ENCODE results near the gene BACE1. TPM values are rescaled to one million over a fixed set of nuclear protein-coding genes. Genes with fewer than 3 reads are reported as not detected.
A peak's percentile ranks its signal among the peaks of the same experiment; 100 is the strongest.

Gene BACE1
- polyA plus RNA-seq, 1 of the 3 experiments (the other 2 are of a cell fraction), result 37.8 TPM

DNA sequence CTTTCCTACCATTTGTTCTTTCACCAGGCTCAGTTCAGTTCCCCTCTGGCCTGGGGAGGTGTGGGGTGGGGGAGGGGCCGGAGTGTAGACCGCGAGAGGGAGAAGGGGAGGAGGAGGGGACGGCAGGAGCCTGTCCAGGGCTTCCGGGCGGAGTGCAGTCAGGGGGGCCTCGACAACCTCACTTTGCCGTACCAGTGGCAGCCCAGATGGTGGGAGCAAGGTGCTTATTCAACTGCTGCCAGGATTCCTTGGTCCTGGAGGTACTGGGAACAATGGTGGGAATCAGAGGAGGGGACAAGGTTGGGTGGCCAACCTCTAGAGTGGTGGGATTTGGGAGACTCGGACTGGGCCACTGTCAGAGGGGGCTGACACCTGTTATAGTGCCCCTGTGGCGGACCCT, 1.2 kb downstream of the BACE1 start (continued):
- TF ChIP-seq REST (IDR thresholded peaks at IDR 0.05; ENCODE audit: low read depth, low read length), result no peak
- TF ChIP-seq TEAD4 (IDR thresholded peaks at IDR 0.05; ENCODE audit: borderline replicate concordance, insufficient read depth), result no peak
- no peak for TF ChIP-seq YY1 (IDR thresholded peaks at IDR 0.05; ENCODE audit: low read depth)
- TF ChIP-seq POLR2AphosphoS5 (IDR thresholded peaks at IDR 0.05; ENCODE audit: low read depth, low read length), result no peak
- no peak for TF ChIP-seq GATA2 (CRISPR knock-in tag; IDR thresholded peaks at IDR 0.05)
- TF ChIP-seq TCF12 (IDR thresholded peaks at IDR 0.05), result no peak
- no peak for TF ChIP-seq RFX5 (IDR thresholded peaks at IDR 0.05; ENCODE audit: low read length)
- TF ChIP-seq NRF1 (IDR thresholded peaks at IDR 0.05; ENCODE audit: low read depth, low read length), result no peak

DNA sequence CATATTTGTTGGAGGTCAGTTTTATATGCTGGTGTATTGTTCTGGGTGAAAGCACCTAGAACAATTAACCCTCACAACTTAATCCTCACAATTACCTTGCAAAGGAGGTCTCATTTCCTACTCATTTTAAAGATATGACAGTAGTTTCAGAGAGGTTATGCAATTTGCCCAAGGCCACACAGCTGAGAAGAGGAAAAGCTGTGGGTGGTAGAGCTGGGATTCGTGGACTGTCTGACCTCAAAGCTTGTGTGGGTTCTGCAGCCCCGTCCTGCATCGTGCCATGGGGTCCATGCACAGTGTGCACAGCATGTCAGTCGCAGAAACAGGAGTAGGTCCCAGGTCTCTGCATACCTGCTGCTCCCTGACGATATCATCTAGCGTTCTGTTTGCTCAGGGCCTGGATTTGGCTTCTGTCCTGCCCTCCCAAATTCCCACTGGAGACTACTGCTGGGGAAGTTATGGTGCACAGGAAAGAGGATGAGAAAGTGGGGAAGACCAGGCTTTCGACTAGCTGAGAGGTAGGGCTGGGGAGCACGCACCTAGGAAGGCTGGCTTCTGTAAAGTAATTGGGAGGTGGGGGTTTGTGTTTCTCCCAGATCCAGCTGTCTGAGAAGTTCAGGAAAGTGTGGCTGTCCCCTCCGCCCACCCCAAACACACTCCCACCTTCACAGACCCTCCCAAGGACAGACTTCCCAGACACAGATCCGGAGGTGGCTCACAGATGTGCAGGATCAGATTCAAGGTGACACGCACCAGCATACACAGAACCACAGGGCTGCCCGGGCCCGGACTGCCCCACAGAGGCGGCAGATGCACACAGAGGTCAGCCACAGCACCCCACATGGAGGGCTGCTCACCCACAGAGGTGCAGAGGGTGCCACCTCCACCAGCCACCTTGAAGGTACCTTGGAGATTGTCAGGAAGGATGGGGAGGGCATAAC, 2.0 kb downstream of the BACE1 start:
- no peak overlapping the region; the same call in 1 of the 2 replicates for H3K9ac ChIP-seq
- ChIA-PET POLR2A (interaction anchor here (1.4 kb wide), 1 partner anchor 14 kb away, joined by 4 read pairs; the partner anchor contains the start of gene CEP164), CTCF (interaction anchor here (0.9 to 2.5 kb wide), 3 partner anchors 12 to 112 kb away, joined by 3 to 8 read pairs (median 8); no protein-coding TSS in a partner anchor)
- no peaks in the 10 kb centered on the region for H3K9me3 ChIP-seq
- 83% methylated on average over 12 of the region's 14 CpGs for WGBS (ENCODE audit: low lambda C conversion rate)
- H2AFZ ChIP-seq (ENCODE audit: low read depth), result no peak overlapping the region
- H3K27me3 ChIP-seq (ENCODE audit: insufficient read depth), result no peaks in the 10 kb centered on the region
- no peaks in the 10 kb centered on the region for H3K9me2 ChIP-seq
- peaks cover 7% of the 10 kb centered on the region for H3F3A ChIP-seq (replicated peaks; ENCODE audit: insufficient read depth)
- peak overlapping the region; percentile 66 to 81 for H3K4me3 ChIP-seq (ENCODE audit: low read depth in 2 of 2, low read length in 1 of 2)
- TF ChIP-seq EP300 (IDR thresholded peaks at IDR 0.05; ENCODE audit: borderline replicate concordance in 1 of 2, low read depth in 1 of 2, low read length in 1 of 2) (no peak), ELF1 (IDR thresholded peaks at IDR 0.05) (no peak), NRF1 (IDR thresholded peaks at IDR 0.05; ENCODE audit: low read depth, low read length) (no peak), RCOR1 (IDR thresholded peaks at IDR 0.05; ENCODE audit: low read length) (no peak), NFIC (IDR thresholded peaks at IDR 0.05; ENCODE audit: borderline replicate concordance) (no peak), REST (IDR thresholded peaks at IDR 0.05; ENCODE audit: low read depth, low read length) (no peak), TCF12 (IDR thresholded peaks at IDR 0.05) (no peak), RXRA (IDR thresholded peaks at IDR 0.05; ENCODE audit: borderline replicate concordance, low read depth) (no peak), TEAD4 (IDR thresholded peaks at IDR 0.05; ENCODE audit: borderline replicate concordance, insufficient read depth) (no peak)
- peaks cover 49% of the 10 kb centered on the region for H3K79me2 ChIP-seq (ENCODE audit: insufficient read depth)
- no peaks in the 10 kb centered on the region for H4K20me1 ChIP-seq (ENCODE audit: insufficient read depth)
- H3K4me1 ChIP-seq (ENCODE audit: control insufficient read depth in 1 of 2, insufficient read depth in 2 of 2, low read depth in 1 of 2, low read length in 1 of 2), result peaks cover 0 to 19% of the 10 kb centered on the region in 2 experiments; a peak in 3 of 4 replicates
- no peak overlapping the region; a peak in 1 of 4 replicates for H3K27ac ChIP-seq (ENCODE audit: low read depth in 2 of 2, low read length in 1 of 2)
- H3K4me2 ChIP-seq, result peak overlapping the region; percentile 99
- no peak for DNase-seq
- no peaks in the 10 kb centered on the region for H3K36me3 ChIP-seq (replicated peaks in 1 of 2; ENCODE audit: control insufficient read depth in 1 of 2, insufficient read depth in 2 of 2, low read length in 1 of 2)

All from SK-N-SH (cell line).